Spleen (tissue), 11 donors: ENCODE data around the gene SLC12A6. TPM values are rescaled to one million over a fixed set of nuclear protein-coding genes. Genes with fewer than 3 reads are reported as not detected.
A peak's percentile ranks its signal among the peaks of the same experiment; 100 is the strongest.

Experiments used
- DNase-seq: peaks from one replicate; pipeline ENCODE4 v3.0.0-alpha.2; 2020
- H3K27ac ChIP-seq, 8 donors: fragments of 200-600 bp; sonication (generic) in 7 of 8; 1 replicate in 4 of 8; 2 replicates in 4 of 8; pipeline versions ENCODE4 v1.5.0 to v1.8.0; 2016 to 2021; ENCODE audit warnings: inconsistent platforms in 4 of 8, mild to moderate bottlenecking in 4 of 8, moderate library complexity in 1 of 8
- H3K27me3 ChIP-seq, 7 donors: fragments of 200-600 bp; sonication (generic) in 6 of 7; replicated peaks in 1 of 7; 1 replicate in 4 of 7; 2 replicates in 3 of 7; pipeline versions ENCODE4 v1.5.0 to v1.8.0; 2016 to 2021; ENCODE audit warnings: inconsistent platforms in 3 of 7, mild to moderate bottlenecking in 1 of 7
- H3K36me3 ChIP-seq, 6 donors: fragments of 200-600 bp; sonication (generic) in 5 of 6; 1 replicate in 4 of 6; 2 replicates in 2 of 6; pipeline versions ENCODE4 v1.5.0 to v1.8.0; 2016 to 2021; ENCODE audit warnings: inconsistent platforms in 2 of 6
- H3K4me1 ChIP-seq, 6 donors: fragments of 200-600 bp; sonication (generic) in 5 of 6; 1 replicate in 3 of 6; 2 replicates in 3 of 6; pipeline versions ENCODE4 v1.5.0 to v1.8.0; 2016 to 2021; ENCODE audit warnings: inconsistent platforms in 3 of 6
- H3K4me3 ChIP-seq, 8 donors: fragments of 200-600 bp; sonication (generic) in 7 of 8; 1 replicate in 4 of 8; 2 replicates in 4 of 8; pipeline versions ENCODE4 v1.5.0 to v1.8.0; 2016 to 2021; ENCODE audit warnings: inconsistent platforms in 4 of 8, mild to moderate bottlenecking in 4 of 8, moderate library complexity in 2 of 8
- H3K9me3 ChIP-seq, 8 donors: fragments of 200-600 bp; sonication (generic) in 7 of 8; 1 replicate in 4 of 8; 2 replicates in 4 of 8; pipeline versions ENCODE4 v1.5.0 to v1.8.0; 2016 to 2021; ENCODE audit warnings: inconsistent platforms in 4 of 8
- POLR2A ChIP-seq, 3 donors: fragments of 450-650 bp; IDR thresholded peaks; one replicate each; pipeline ENCODE4 v1.5.1; 2017; ENCODE audit warnings: antibody characterized with exemption in 3 of 3, mild to moderate bottlenecking in 1 of 3
- POLR2AphosphoS5 ChIP-seq, 3 donors: sonication (generic); formaldehyde crosslinking; IDR thresholded peaks; one replicate each; pipeline ENCODE4 v1.5.1; 2017; ENCODE audit warnings: antibody characterized with exemption in 3 of 3
- WGBS, 5 donors: extraction: QIAGEN DNeasy Blood & Tissue Kit in 3 of 5; methylation state at CpG; one replicate each; pipeline versions ENCODE4 v1.1.5 to v1.1.7; 2013 to 2018; 5-methylcytosine and 5-hydroxymethylcytosine counted together
- intact Hi-C: fragments of 100-400 bp; cut with DNase I; formaldehyde crosslinking; loops from one replicate; pipeline ENCODE4 v1.15.0; 2023; ENCODE audit warnings: low total_unique reads
- polyA plus RNA-seq, 3 donors: library from polyadenylated mRNA; stranded (reverse); fragments of 200-250 nt; gene quantifications; one replicate each; pipeline ENCODE4 v1.2.1, GENCODE V29; 2013
- total RNA-seq, 7 donors: library from RNA; depleted of rRNA in 3 of 7; stranded (reverse); fragments of >200 nt in 3 of 7; fragmentation: NEBNext Ultra II Directional in 4 of 7; extraction: Animal tissue kit (Norgen Biotek cat#: 25700) in 4 of 7; gene quantifications; one replicate each; pipeline versions ENCODE4 v1.1.0 to v1.2.1, GENCODE V29; 2016 to 2021
- TF ChIP-seq, protein P1 (sequence below), 11 experiments: fragments of 200-600 bp in 7 of 11; fragments of 450-650 bp in 4 of 11; sonication (generic) in 4 of 11; IDR thresholded peaks in 8 of 11; conservative IDR thresholded peaks in 3 of 11; 1 replicate in 7 of 11; 2 replicates in 4 of 11; pipeline versions ENCODE4 v1.4.0 to v1.8.0; 2016 to 2021; ENCODE audit warnings: antibody characterized with exemption in 11 of 11, inconsistent platforms in 4 of 11, mild to moderate bottlenecking in 1 of 11
- donor health status: healthy with polysubstance abuse.
- donor health status: DM: no; HTN: no; CAD: no; lungs with moderate emphysema.
- donor health status: DM: no; HTN: no; CAD: no.
- donor health status: Bipolar disorder and iron deficiency.
- donor health status: healthy.
- donor health status: DM: no; HTN: no; CAD: no.
- donor health status: DM: yes; HTN: yes; CAD: no.

The SLC12A6 gene
- total and polyA plus RNA-seq, 10 donors: 5.2 to 120 (median 58.3) TPM

DNA sequence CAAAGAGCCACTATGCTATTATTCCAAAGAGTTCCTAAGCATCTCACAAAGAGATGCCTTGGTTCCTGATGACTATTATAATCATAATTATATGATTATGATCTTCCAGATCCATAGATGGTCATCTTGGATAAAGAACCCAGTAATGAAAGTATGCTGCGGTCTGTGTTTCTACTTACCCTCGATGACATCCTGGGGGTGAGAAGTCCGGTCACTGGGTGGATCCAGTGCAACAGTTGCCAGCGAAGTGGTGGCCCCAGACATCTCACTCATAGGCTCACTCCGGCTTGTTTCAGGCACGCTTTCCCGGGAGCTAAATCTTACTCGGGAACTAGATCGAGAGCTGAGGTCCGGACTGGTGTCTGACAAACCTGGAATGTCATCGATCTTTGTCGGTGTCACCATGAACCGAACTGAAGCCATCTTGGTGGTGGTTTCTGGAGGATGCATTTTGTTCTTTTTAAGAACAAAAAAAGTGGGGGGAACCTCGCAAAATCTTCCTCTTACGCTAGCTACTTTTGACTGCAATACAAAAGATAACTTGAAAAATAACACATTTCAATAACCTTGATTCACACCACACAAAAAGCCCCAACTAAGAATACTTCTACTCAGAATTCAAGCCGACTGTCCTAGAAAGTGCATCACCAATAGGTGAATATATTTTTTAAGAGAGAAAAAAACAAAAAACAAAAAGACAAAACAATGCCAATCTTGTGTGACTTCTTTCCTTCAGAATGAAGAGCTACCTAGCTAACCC lies 1.2 kb downstream of the SLC12A6 start:
- H3K9me3 ChIP-seq: no peaks in the 10 kb centered on the region
- TF ChIP-seq POLR2A (IDR thresholded peaks at IDR 0.05): no peak
- peak in 1 of 3 donors; percentile 21 for TF ChIP-seq POLR2AphosphoS5 (IDR thresholded peaks at IDR 0.05)
- TF ChIP-seq, protein P1, sequence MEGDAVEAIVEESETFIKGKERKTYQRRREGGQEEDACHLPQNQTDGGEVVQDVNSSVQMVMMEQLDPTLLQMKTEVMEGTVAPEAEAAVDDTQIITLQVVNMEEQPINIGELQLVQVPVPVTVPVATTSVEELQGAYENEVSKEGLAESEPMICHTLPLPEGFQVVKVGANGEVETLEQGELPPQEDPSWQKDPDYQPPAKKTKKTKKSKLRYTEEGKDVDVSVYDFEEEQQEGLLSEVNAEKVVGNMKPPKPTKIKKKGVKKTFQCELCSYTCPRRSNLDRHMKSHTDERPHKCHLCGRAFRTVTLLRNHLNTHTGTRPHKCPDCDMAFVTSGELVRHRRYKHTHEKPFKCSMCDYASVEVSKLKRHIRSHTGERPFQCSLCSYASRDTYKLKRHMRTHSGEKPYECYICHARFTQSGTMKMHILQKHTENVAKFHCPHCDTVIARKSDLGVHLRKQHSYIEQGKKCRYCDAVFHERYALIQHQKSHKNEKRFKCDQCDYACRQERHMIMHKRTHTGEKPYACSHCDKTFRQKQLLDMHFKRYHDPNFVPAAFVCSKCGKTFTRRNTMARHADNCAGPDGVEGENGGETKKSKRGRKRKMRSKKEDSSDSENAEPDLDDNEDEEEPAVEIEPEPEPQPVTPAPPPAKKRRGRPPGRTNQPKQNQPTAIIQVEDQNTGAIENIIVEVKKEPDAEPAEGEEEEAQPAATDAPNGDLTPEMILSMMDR (IDR thresholded peaks at IDR 0.05 in 8 of 11, conservative IDR thresholded peaks at IDR 0.05 in 3 of 11): no peak
- DNase-seq: no peak
- H3K27me3 ChIP-seq: no peaks in the 10 kb centered on the region
- H3K36me3 ChIP-seq: peaks cover 0 to 36% (median 6%) of the 10 kb centered on the region in 6 donors
- 60 to 74% (median 65%) methylated on average over 14 to 16 of the region's 16 CpGs for WGBS, 5 donors
- peak overlapping the region; percentile 89 to 100 (median 98) for H3K27ac ChIP-seq
- intact Hi-C loops: no loop called here
- H3K4me1 ChIP-seq: peaks cover 6 to 94% (median 85%) of the 10 kb centered on the region in 6 donors
- H3K4me3 ChIP-seq: peak overlapping the region; percentile 68 to 94 (median 83)

DNA sequence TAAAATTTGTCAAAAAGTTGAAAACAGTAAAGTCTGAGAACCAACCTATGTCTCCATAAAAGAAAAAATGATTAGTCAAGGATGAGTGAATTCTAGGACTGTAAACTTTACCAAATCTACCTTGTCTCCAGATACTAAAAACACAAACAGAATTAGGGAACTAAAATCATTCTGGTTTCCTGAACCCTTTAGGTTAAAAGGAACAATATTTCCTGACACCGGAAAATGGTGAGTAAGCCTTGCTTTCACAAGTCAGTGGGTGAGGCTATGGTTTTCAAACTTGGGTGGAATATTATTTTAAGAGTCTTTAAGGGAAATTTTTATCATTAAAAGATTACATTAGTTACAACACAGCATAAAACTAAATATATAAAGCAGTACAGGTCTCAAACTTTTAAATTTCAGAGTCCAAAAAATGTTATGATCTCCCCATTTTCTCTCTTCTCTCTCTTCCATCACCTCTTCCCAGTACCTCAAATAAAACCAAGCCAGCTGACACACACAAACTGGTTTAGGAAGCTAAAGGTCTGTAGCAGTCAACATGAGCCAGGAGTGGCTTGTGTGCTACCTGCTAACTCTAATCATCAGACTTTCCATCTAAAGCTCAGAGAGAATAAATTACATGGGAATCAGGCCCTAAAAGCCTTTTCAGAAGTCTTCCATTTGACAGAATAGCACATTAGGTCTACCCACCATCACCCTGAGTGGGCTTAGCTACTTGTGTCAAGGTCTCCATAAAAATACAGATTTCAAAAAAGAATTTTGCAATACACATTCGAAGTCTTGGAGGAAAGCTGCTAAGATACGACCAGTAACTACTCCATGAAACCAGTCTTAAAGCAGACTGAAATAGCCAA lies 2.2 kb downstream of the SLC12A6 start:
- Histone ChIP-seq H3K4me1 (peaks cover 6 to 94% (median 84%) of the 10 kb centered on the region in 6 donors), H3K4me3 (peak overlapping the region; percentile 68 to 94 (median 83)), H3K36me3 (peaks cover 0 to 26% (median 1%) of the 10 kb centered on the region in 6 donors), H3K9me3 (no peaks in the 10 kb centered on the region), H3K27me3 (no peaks in the 10 kb centered on the region), H3K27ac (peak overlapping the region; percentile 89 to 100 (median 98))
- intact Hi-C loops: no loop called here
- no peak for DNase-seq
- TF ChIP-seq, protein P1 (IDR thresholded peaks at IDR 0.05 in 8 of 11, conservative IDR thresholded peaks at IDR 0.05 in 3 of 11): no peak
- TF ChIP-seq POLR2A (IDR thresholded peaks at IDR 0.05) (no peak), POLR2AphosphoS5 (IDR thresholded peaks at IDR 0.05) (no peak)
- 15 to 38% (median 26%) methylated on average over 3 of the region's 3 CpGs for WGBS, 5 donors

DNA sequence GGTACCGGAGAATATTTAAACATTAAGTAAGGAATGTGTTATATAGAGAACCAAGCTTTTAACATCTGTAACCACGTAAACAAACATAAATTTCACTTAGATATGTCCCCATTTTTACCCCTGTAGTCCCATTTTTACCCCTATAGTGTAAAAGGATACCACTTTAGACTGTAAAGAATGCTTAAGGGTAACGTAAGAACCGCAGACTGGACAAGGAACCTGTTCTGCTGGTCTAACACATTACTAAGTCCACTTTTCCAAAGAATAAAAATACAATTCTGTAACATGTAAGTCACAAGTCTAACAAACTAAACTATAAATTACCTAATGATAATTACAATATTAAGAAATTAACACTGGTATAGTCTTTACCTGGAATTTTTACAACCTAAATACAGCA lies 2.9 kb downstream of the SLC12A6 start:
- peak overlapping the region in 7 of 8 donors; percentile 77 to 94 (median 84) for H3K4me3 ChIP-seq
- 24 to 45% (median 34%) methylated on average over 4 of the region's 4 CpGs for WGBS, 5 donors

More for the DNA sequence above, 2.9 kb downstream of the SLC12A6 start:
- Histone ChIP-seq H3K36me3 (peaks cover 0 to 19% (median 0%) of the 10 kb centered on the region in 6 donors), H3K27ac (peak overlapping the region; percentile 58 to 100 (median 98)), H3K27me3 (no peaks in the 10 kb centered on the region), H3K9me3 (no peaks in the 10 kb centered on the region), H3K4me1 (peaks cover 6 to 94% (median 83%) of the 10 kb centered on the region in 6 donors)
- TF ChIP-seq POLR2A (IDR thresholded peaks at IDR 0.05) (no peak), POLR2AphosphoS5 (IDR thresholded peaks at IDR 0.05) (no peak)
- TF ChIP-seq, protein P1 (IDR thresholded peaks at IDR 0.05 in 8 of 11, conservative IDR thresholded peaks at IDR 0.05 in 3 of 11): no peak
- intact Hi-C loops: no loop called here
- DNase-seq: no peak
